ENCODE data around the gene COX6B2. TPM values are rescaled to one million over a fixed set of nuclear protein-coding genes. Genes with fewer than 3 reads are reported as not detected.
"Not testable (repeated sequence)": the region's sequence is repeated elsewhere in the genome, so short reads cannot be mapped to it uniquely, and the experiment has no call there.

COX6B2 gene
- total and polyA plus RNA-seq, 4 donors, result 0.69 to 4.8 (median 3.3) TPM

GRCh38 chr19:55328774-55329318 is 25.7 kb downstream of the COX6B2 start:
- DNase-seq (ENCODE audit: low read depth in 4 of 6, low spot score in 6 of 6); H3K36me3 ChIP-seq (ENCODE audit: control insufficient read depth, insufficient read depth, low read length); H3K27me3 ChIP-seq (ENCODE audit: control insufficient read depth, insufficient read depth, low read length); H3K4me3 ChIP-seq (ENCODE audit: low read depth, low read length); H3K4me1 ChIP-seq (ENCODE audit: control insufficient read depth, insufficient read depth, low read length); H3K9me3 ChIP-seq (ENCODE audit: control insufficient read depth, insufficient read depth, low read length); H3K27ac ChIP-seq (ENCODE audit: low read depth, low read length): not testable (repeated sequence)
- WGBS (ENCODE audit: insufficient coverage), result 79% methylated on average over 2 of the region's 4 CpGs

GRCh38 chr19:55325172-55325571 is 29.3 kb downstream of the COX6B2 start, which contains the start of gene TMEM150B:
Gene TMEM150B (minus strand): TSS chr19:55325341. CDS start chr19:55321036, 4,305 bp downstream.
- H3K27ac ChIP-seq (ENCODE audit: low read depth, low read length), result no peak within 1 kb of the TSS
- peaks cover 2% of the 10 kb centered on the region for H3K4me1 ChIP-seq (ENCODE audit: control insufficient read depth, insufficient read depth, low read length)
- H3K36me3 ChIP-seq (ENCODE audit: control insufficient read depth, insufficient read depth, low read length), result no peaks in the 10 kb centered on the region
- H3K27me3 ChIP-seq (ENCODE audit: control insufficient read depth, insufficient read depth, low read length), result no peaks in the 10 kb centered on the region
- DNase-seq (ENCODE audit: low read depth in 4 of 6, low spot score in 6 of 6), result no peak
- H3K4me3 ChIP-seq (ENCODE audit: low read depth, low read length), result no peak within 1 kb of the TSS
- 87% methylated on average over 11 of the region's 14 CpGs for WGBS (ENCODE audit: insufficient coverage)
- H3K9me3 ChIP-seq (ENCODE audit: control insufficient read depth, insufficient read depth, low read length), result no peaks in the 10 kb centered on the region

GRCh38 chr19:55324662-55325061 is 29.9 kb downstream of the COX6B2 start:
- no peak overlapping the region for H3K4me3 ChIP-seq (ENCODE audit: low read depth, low read length)
- 100% methylated on average over 4 of the region's 6 CpGs for WGBS (ENCODE audit: insufficient coverage)
- no peaks in the 10 kb centered on the region for H3K9me3 ChIP-seq (ENCODE audit: control insufficient read depth, insufficient read depth, low read length)
- DNase-seq (ENCODE audit: low read depth in 4 of 6, low spot score in 6 of 6), result no peak
- no peak overlapping the region for H3K27ac ChIP-seq (ENCODE audit: low read depth, low read length)
- no peaks in the 10 kb centered on the region for H3K36me3 ChIP-seq (ENCODE audit: control insufficient read depth, insufficient read depth, low read length)
- no peaks in the 10 kb centered on the region for H3K27me3 ChIP-seq (ENCODE audit: control insufficient read depth, insufficient read depth, low read length)
- peaks cover 7% of the 10 kb centered on the region for H3K4me1 ChIP-seq (ENCODE audit: control insufficient read depth, insufficient read depth, low read length)

GRCh38 chr19:55322204-55322885 is 32.2 kb downstream of the COX6B2 start:
- H3K4me1 ChIP-seq (ENCODE audit: control insufficient read depth, insufficient read depth, low read length), result peaks cover 10% of the 10 kb centered on the region
- DNase-seq (ENCODE audit: low read depth in 4 of 6, low spot score in 6 of 6), result no peak
- H3K9me3 ChIP-seq (ENCODE audit: control insufficient read depth, insufficient read depth, low read length), result no peaks in the 10 kb centered on the region
- no peaks in the 10 kb centered on the region for H3K27me3 ChIP-seq (ENCODE audit: control insufficient read depth, insufficient read depth, low read length)
- H3K36me3 ChIP-seq (ENCODE audit: control insufficient read depth, insufficient read depth, low read length), result no peaks in the 10 kb centered on the region
- WGBS (ENCODE audit: insufficient coverage), result 61% methylated on average over 9 of the region's 12 CpGs
- H3K4me3 ChIP-seq (ENCODE audit: low read depth, low read length), result no peak overlapping the region
- H3K27ac ChIP-seq (ENCODE audit: low read depth, low read length), result no peak overlapping the region

- H3K27me3 ChIP-seq (ENCODE audit: control insufficient read depth, insufficient read depth, low read length), result no peaks in the 10 kb centered on the region
- no peak for DNase-seq (ENCODE audit: low read depth in 4 of 6, low spot score in 6 of 6)
- WGBS (ENCODE audit: insufficient coverage), result 77% methylated on average over 3 of the region's 9 CpGs
Measured at GRCh38 chr19:55321466-55322137, 32.9 kb downstream of the COX6B2 start.

GRCh38 chr19:55320844-55321419 is 33.6 kb downstream of the COX6B2 start:
- no peaks in the 10 kb centered on the region for H3K9me3 ChIP-seq (ENCODE audit: control insufficient read depth, insufficient read depth, low read length)
- H3K36me3 ChIP-seq (ENCODE audit: control insufficient read depth, insufficient read depth, low read length), result no peaks in the 10 kb centered on the region
- 92% methylated on average over 8 of the region's 8 CpGs for WGBS (ENCODE audit: insufficient coverage)
- no peak overlapping the region for H3K27ac ChIP-seq (ENCODE audit: low read depth, low read length)
- peaks cover 10% of the 10 kb centered on the region for H3K4me1 ChIP-seq (ENCODE audit: control insufficient read depth, insufficient read depth, low read length)
- no peaks in the 10 kb centered on the region for H3K27me3 ChIP-seq (ENCODE audit: control insufficient read depth, insufficient read depth, low read length)
- H3K4me3 ChIP-seq (ENCODE audit: low read depth, low read length), result no peak overlapping the region
- no peak for DNase-seq (ENCODE audit: low read depth in 4 of 6, low spot score in 6 of 6)

More at GRCh38 chr19:55321466-55322137, 32.9 kb downstream of the COX6B2 start:
- Histone ChIP-seq H3K9me3 (ENCODE audit: control insufficient read depth, insufficient read depth, low read length) (no peaks in the 10 kb centered on the region), H3K4me1 (ENCODE audit: control insufficient read depth, insufficient read depth, low read length) (peaks cover 10% of the 10 kb centered on the region), H3K27ac (ENCODE audit: low read depth, low read length) (no peak overlapping the region), H3K36me3 (ENCODE audit: control insufficient read depth, insufficient read depth, low read length) (no peaks in the 10 kb centered on the region), H3K4me3 (ENCODE audit: low read depth, low read length) (no peak overlapping the region)

GRCh38 chr19:55319785-55320184 is 34.7 kb downstream of the COX6B2 start:
- peak in 2 of 6 donors; percentile 77 to 88 for DNase-seq (ENCODE audit: low read depth in 4 of 6, low spot score in 6 of 6)
- Histone ChIP-seq H3K9me3 (ENCODE audit: control insufficient read depth, insufficient read depth, low read length) (no peaks in the 10 kb centered on the region), H3K4me3 (ENCODE audit: low read depth, low read length) (no peak overlapping the region), H3K27me3 (ENCODE audit: control insufficient read depth, insufficient read depth, low read length) (no peaks in the 10 kb centered on the region), H3K27ac (ENCODE audit: low read depth, low read length) (no peak overlapping the region), H3K36me3 (ENCODE audit: control insufficient read depth, insufficient read depth, low read length) (no peaks in the 10 kb centered on the region), H3K4me1 (ENCODE audit: control insufficient read depth, insufficient read depth, low read length) (peaks cover 10% of the 10 kb centered on the region)
- WGBS (ENCODE audit: insufficient coverage), result 11% methylated on average over 19 of the region's 21 CpGs

- DNase-seq (ENCODE audit: low read depth in 4 of 6, low spot score in 6 of 6), result no peak
- Histone ChIP-seq H3K4me3 (ENCODE audit: low read depth, low read length) (no peak overlapping the region), H3K9me3 (ENCODE audit: control insufficient read depth, insufficient read depth, low read length) (no peaks in the 10 kb centered on the region), H3K27me3 (ENCODE audit: control insufficient read depth, insufficient read depth, low read length) (no peaks in the 10 kb centered on the region), H3K36me3 (ENCODE audit: control insufficient read depth, insufficient read depth, low read length) (peaks cover 20% of the 10 kb centered on the region), H3K4me1 (ENCODE audit: control insufficient read depth, insufficient read depth, low read length) (peaks cover 10% of the 10 kb centered on the region), H3K27ac (ENCODE audit: low read depth, low read length) (no peak overlapping the region)
- whole genome bisulfite sequencing (ENCODE audit: insufficient coverage), result 86% methylated on average over 8 of the region's 8 CpGs
Measured at GRCh38 chr19:55316646-55317045, 37.9 kb downstream of the COX6B2 start.

GRCh38 chr19:55315956-55316525 is 38.5 kb downstream of the COX6B2 start:
- peak in 1 of 6 donors; percentile 48 for DNase-seq (ENCODE audit: low read depth in 4 of 6, low spot score in 6 of 6)
- WGBS (ENCODE audit: insufficient coverage), result 84% methylated on average over 13 of the region's 13 CpGs
- Histone ChIP-seq H3K4me3 (ENCODE audit: low read depth, low read length) (no peak overlapping the region), H3K27me3 (ENCODE audit: control insufficient read depth, insufficient read depth, low read length) (no peaks in the 10 kb centered on the region), H3K36me3 (ENCODE audit: control insufficient read depth, insufficient read depth, low read length) (peaks cover 26% of the 10 kb centered on the region), H3K9me3 (ENCODE audit: control insufficient read depth, insufficient read depth, low read length) (no peaks in the 10 kb centered on the region), H3K4me1 (ENCODE audit: control insufficient read depth, insufficient read depth, low read length) (peaks cover 10% of the 10 kb centered on the region), H3K27ac (ENCODE audit: low read depth, low read length) (no peak overlapping the region)
